CD4-positive, alpha-beta T cell treated with Interleukin-2 at 100 ng/mL for 4 hours (primary cell): ENCODE data around the gene C16orf92.
"Not testable (repeated sequence)": the region's sequence is repeated elsewhere in the genome, so short reads cannot be mapped to it uniquely, and the experiment has no call there.

ENCODE experiments used
- DNase-seq: peaks from one replicate; pipeline ENCODE4 v3.0.0-alpha.2; 2020; ENCODE audit warnings: low spot score

The C16orf92 gene

GRCh38 chr16:30005341-30006094 lies 17.5 kb upstream of the C16orf92 start:
- DNase-seq = peak; percentile 45

- DNase-seq = no peak
Measured at GRCh38 chr16:30006095-30006473, 16.9 kb upstream of the C16orf92 start.

GRCh38 chr16:30006659-30007377 lies 16.2 kb upstream of the C16orf92 start:
- no peak for DNase-seq

- DNase-seq = no peak
Measured at GRCh38 chr16:30007378-30007895, 15.6 kb upstream of the C16orf92 start.

- no peak for DNase-seq
Measured at GRCh38 chr16:30009085-30009862, 13.7 kb upstream of the C16orf92 start.

GRCh38 chr16:30009990-30010843 lies 12.8 kb upstream of the C16orf92 start:
- no peak for DNase-seq

GRCh38 chr16:30010844-30011713 lies 11.9 kb upstream of the C16orf92 start, which contains the start of gene DOC2A:
DOC2A (minus strand) TSS chr16:30011027; CDS start chr16:30010222, 805 bp downstream.
- DNase-seq = peak; percentile 7

GRCh38 chr16:30011714-30012504 lies 11.1 kb upstream of the C16orf92 start:
- no peak for DNase-seq

GRCh38 chr16:30012598-30012997 lies 10.4 kb upstream of the C16orf92 start:
- not testable (repeated sequence) for DNase-seq

- DNase-seq = not testable (repeated sequence)
Measured at GRCh38 chr16:30015450-30015849, 7.5 kb upstream of the C16orf92 start.

- DNase-seq = no peak
Measured at GRCh38 chr16:30016555-30017276, 6.3 kb upstream of the C16orf92 start.

- no peak for DNase-seq
Measured at GRCh38 chr16:30017277-30017656, 5.7 kb upstream of the C16orf92 start.

- not testable (repeated sequence) for DNase-seq
Measured at GRCh38 chr16:30017937-30018336, 5.1 kb upstream of the C16orf92 start.

GRCh38 chr16:30018731-30019158 lies 4.3 kb upstream of the C16orf92 start:
- DNase-seq = no peak

GRCh38 chr16:30023586-30023985 lies 588 bp downstream of the C16orf92 start:
- no peak for DNase-seq

GRCh38 chr16:30024451-30024850 lies 1.5 kb downstream of the C16orf92 start:
- DNase-seq = no peak

- no peak for DNase-seq
Measured at GRCh38 chr16:30025156-30025555, 2.2 kb downstream of the C16orf92 start.

- DNase-seq = no peak
Measured at GRCh38 chr16:30025574-30025973, 2.6 kb downstream of the C16orf92 start.

- no peak for DNase-seq
Measured at GRCh38 chr16:30026449-30026848, 3.5 kb downstream of the C16orf92 start.
